Nephron progenitor cell (in vitro differentiated cells): ENCODE measurements around the gene BRCA2.

ENCODE experiments used
- DNase-seq: peaks from one replicate; pipeline ENCODE4 v3.0.0; 2021
- H3K27ac Mint-ChIP-seq: 2 replicates; pipeline ENCODE4 v1.8.0; 2021; ENCODE audit warnings: mild to moderate bottlenecking, moderate library complexity, mixed read lengths
- H3K27me3 Mint-ChIP-seq: 2 replicates; pipeline ENCODE4 v1.8.0; 2021; ENCODE audit warnings: mild to moderate bottlenecking, low read depth, mixed read lengths; ENCODE audit not compliant: poor library complexity
- H3K36me3 Mint-ChIP-seq: 2 replicates; pipeline ENCODE4 v1.8.0; 2021; ENCODE audit warnings: low read depth, mixed read lengths
- H3K4me1 Mint-ChIP-seq: 2 replicates; pipeline ENCODE4 v1.8.0; 2021; ENCODE audit warnings: mixed read lengths
- H3K4me3 Mint-ChIP-seq: 2 replicates; pipeline ENCODE4 v1.8.0; 2021; ENCODE audit warnings: mild to moderate bottlenecking, moderate library complexity, mixed read lengths
- H3K9me3 Mint-ChIP-seq: 2 replicates; pipeline ENCODE4 v1.8.0; 2021; ENCODE audit warnings: mild to moderate bottlenecking, moderate library complexity, mixed read lengths
- TF ChIP-seq, protein P1 (sequence below): fragments of 200-600 bp; sonication (generic); IDR thresholded peaks from 2 replicates; pipeline ENCODE4 v1.5.0; 2021; ENCODE audit warnings: antibody characterized with exemption

The BRCA2 gene

DNA sequence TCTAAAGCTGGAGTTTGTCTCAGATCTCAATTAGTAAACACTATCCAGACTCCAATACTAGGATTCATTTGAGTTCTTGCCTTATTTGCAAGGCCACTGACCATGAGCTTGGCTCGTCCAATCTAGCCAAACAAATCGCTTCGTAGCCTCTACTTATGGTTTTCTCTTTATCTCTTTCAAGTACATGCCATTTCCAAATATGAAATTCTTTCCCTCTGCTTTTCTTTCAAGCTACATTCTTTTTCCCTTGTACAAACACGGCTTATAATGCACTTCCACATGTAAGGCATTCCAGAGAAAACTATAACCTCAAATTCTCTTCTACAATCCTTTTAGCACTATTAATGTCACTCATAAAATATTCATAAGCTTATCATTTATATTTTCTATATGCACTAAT, 123.6 kb downstream of the BRCA2 start:
- TF ChIP-seq, protein P1, sequence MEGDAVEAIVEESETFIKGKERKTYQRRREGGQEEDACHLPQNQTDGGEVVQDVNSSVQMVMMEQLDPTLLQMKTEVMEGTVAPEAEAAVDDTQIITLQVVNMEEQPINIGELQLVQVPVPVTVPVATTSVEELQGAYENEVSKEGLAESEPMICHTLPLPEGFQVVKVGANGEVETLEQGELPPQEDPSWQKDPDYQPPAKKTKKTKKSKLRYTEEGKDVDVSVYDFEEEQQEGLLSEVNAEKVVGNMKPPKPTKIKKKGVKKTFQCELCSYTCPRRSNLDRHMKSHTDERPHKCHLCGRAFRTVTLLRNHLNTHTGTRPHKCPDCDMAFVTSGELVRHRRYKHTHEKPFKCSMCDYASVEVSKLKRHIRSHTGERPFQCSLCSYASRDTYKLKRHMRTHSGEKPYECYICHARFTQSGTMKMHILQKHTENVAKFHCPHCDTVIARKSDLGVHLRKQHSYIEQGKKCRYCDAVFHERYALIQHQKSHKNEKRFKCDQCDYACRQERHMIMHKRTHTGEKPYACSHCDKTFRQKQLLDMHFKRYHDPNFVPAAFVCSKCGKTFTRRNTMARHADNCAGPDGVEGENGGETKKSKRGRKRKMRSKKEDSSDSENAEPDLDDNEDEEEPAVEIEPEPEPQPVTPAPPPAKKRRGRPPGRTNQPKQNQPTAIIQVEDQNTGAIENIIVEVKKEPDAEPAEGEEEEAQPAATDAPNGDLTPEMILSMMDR: no peak
- H3K4me3 Mint-ChIP-seq: no peak overlapping the region

DNA sequence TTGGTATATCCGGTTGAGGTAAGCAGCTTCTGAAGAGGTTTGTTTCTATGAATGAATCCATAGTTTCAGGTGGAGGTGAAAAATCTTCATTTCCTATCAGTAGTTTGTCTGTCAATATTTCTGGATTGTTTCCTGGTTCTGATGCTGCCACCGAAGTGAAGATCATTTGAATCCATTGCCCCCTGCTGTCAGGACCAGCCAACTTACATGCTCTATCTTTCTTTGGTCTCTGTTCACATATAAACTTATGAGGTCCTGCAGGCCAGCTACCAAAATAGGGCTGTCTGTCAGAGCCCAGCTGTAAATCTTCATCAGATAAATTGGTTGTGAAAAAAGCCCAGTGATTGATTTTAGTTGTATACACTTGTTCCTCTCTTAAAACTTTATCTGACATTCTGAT, 127.8 kb downstream of the BRCA2 start:
- peaks cover 4% of the 10 kb centered on the region for H3K36me3 Mint-ChIP-seq
- H3K27ac Mint-ChIP-seq: no peak overlapping the region
- no peak for DNase-seq
- H3K9me3 Mint-ChIP-seq: no peaks in the 10 kb centered on the region
- TF ChIP-seq, protein P1: no peak
- no peak overlapping the region for H3K4me3 Mint-ChIP-seq
- no peaks in the 10 kb centered on the region for H3K27me3 Mint-ChIP-seq
- H3K4me1 Mint-ChIP-seq: peaks cover 12% of the 10 kb centered on the region

More for the DNA sequence above, 123.6 kb downstream of the BRCA2 start:
- H3K9me3 Mint-ChIP-seq: no peaks in the 10 kb centered on the region
- no peak overlapping the region for H3K27ac Mint-ChIP-seq
- no peaks in the 10 kb centered on the region for H3K27me3 Mint-ChIP-seq
- no peaks in the 10 kb centered on the region for H3K4me1 Mint-ChIP-seq
- DNase-seq: no peak
- H3K36me3 Mint-ChIP-seq: peaks cover 9% of the 10 kb centered on the region

DNA sequence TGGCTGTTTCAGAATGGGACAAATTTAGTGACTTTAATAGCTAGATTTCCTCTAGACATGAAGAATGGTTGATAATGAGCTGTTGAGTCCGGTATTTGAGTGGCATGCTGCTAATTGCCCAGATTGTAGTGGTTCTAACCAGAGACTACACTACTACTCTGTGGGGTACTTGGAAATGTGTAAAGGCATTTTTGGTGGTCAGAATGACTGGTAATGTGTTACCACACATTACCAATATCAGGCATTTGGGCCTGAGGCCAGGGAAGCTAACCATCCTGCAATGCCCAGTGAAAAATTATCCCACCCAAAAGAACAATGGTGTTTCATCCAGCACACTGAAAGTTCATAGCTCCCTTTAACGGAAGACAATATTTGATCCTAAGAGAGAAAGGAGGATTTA, 130.2 kb downstream of the BRCA2 start:
- Mint-ChIP-seq H3K27ac (no peak overlapping the region), H3K4me1 (peaks cover 18% of the 10 kb centered on the region), H3K4me3 (no peak overlapping the region), H3K36me3 (peaks cover 4% of the 10 kb centered on the region), H3K27me3 (no peaks in the 10 kb centered on the region), H3K9me3 (no peaks in the 10 kb centered on the region)
- DNase-seq: no peak
- TF ChIP-seq, protein P1: no peak

GRCh38 chr13:32446220-32446619, 130.9 kb downstream of the BRCA2 start:
- Mint-ChIP-seq H3K36me3 (peaks cover 10% of the 10 kb centered on the region), H3K4me3 (no peak overlapping the region), H3K9me3 (peaks cover 5% of the 10 kb centered on the region), H3K27me3 (no peaks in the 10 kb centered on the region), H3K4me1 (peaks cover 18% of the 10 kb centered on the region), H3K27ac (no peak overlapping the region)
- no peak for DNase-seq
- TF ChIP-seq, protein P1: no peak

DNA sequence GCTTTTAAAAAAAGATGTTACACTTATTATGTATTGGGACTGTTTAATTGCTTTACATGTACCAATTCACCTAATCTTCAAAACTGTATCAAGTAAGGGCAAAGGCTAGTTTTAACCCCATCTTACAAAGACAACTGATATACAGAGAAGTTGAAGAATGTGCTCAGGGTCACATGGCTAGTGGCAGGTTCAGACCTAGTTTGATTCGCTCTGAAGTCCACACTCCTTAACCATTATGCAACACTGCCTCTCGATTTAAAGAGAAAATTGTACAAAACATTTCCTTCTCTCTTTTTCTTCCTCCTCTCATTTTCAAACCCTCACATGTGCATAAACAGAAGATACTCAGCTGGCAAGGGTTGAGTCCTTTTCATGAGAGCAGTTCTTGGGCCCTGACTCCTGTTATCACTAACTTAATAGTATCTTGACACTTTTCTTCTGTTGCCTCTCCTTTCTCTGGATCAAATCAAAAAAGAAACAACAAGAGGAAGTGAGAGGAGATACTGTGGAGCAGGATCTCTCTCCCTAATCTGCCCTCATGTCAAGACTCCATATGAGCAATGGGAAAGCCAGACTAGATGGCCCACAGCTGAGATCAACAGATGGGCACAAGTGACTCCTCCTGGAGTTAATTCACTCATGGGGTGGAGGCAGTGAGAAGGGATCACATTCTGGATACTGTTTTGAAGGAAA, 131.6 kb downstream of the BRCA2 start:
- DNase-seq: no peak
- Mint-ChIP-seq H3K4me1 (peaks cover 18% of the 10 kb centered on the region), H3K27me3 (no peaks in the 10 kb centered on the region)

More for the DNA sequence above, 131.6 kb downstream of the BRCA2 start:
- Mint-ChIP-seq H3K36me3 (peaks cover 11% of the 10 kb centered on the region), H3K27ac (peak overlapping the region; percentile 12), H3K9me3 (peaks cover 7% of the 10 kb centered on the region), H3K4me3 (no peak overlapping the region)
- TF ChIP-seq, protein P1: no peak
